ENCODE results near the gene LCE2C. TPM values are rescaled to one million over a fixed set of nuclear protein-coding genes. Genes with fewer than 3 reads are reported as not detected.
"Not testable (repeated sequence)": the region's sequence is repeated elsewhere in the genome, so short reads cannot be mapped to it uniquely, and the experiment has no call there.

LCE2C gene, protein sequence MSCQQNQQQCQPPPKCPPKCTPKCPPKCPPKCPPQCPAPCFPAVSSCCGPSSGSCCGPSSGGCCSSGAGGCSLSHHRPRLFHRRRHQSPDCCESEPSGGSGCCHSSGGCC
- total RNA-seq (2021; ENCODE audit: unreplicated experiment) (not detected), Bru-seq, nascent RNA (not detected), BruChase-seq, experiment 1, labeled RNA remaining after a 2-hour chase (not detected), BruChase-seq, experiment 2, labeled RNA remaining after a 6-hour chase (not detected)
- polyA plus RNA-seq (2012; ENCODE audit: insufficient read length), result not detected
- long read RNA-seq, result 0 reads

DNA sequence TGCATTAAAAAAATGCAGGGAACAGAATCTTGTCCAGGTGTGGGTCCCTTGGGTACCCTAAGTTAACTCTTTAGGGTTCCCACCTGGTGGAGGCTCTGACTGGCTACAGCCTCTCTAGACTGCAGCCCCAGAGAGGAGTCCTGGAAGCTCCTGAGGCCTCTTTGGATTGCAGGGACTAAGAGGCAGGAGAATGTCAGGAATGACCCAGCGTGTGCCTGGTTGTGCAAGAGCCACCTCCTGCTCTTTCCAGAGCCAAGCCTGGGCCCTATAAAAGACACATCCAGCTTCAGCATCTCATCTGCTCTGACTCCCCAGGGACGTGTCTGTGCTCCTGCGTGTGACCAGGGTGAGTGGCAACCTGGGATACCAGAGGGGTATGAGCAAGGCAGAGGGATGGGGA lies at the start of gene LCE2C:
TSS of gene LCE2C (plus strand) at position 297 of the 400 bp plus-strand sequence. CDS start 737 bp downstream, outside the sequence.
- H3K36me3 ChIP-seq (ENCODE audit: control insufficient read depth, insufficient read depth, low read length); ATAC-seq; H3K4me1 ChIP-seq (ENCODE audit: control insufficient read depth, insufficient read depth, low read length); POLR2A ChIA-PET; intact Hi-C loops (cut with micrococcal nuclease; ENCODE audit: unreplicated experiment); DNase-seq (ENCODE audit: low read depth, low spot score); in situ Hi-C loops (cut with HindIII; ENCODE audit: low pct_unique_long_range_greater_than_20kb, low sequenced_read_pairs); H3K9me3 ChIP-seq (ENCODE audit: control insufficient read depth, insufficient read depth, low read depth, low read length); H3K27me3 ChIP-seq (ENCODE audit: control insufficient read depth, insufficient read depth, low read length); H3K27ac ChIP-seq (ENCODE audit: low read length); CTCF ChIA-PET; H3K4me3 ChIP-seq (ENCODE audit: low read depth in 2 of 2, low read length in 2 of 2); BruUV-seq (replicated peaks): not testable (repeated sequence)

DNA sequence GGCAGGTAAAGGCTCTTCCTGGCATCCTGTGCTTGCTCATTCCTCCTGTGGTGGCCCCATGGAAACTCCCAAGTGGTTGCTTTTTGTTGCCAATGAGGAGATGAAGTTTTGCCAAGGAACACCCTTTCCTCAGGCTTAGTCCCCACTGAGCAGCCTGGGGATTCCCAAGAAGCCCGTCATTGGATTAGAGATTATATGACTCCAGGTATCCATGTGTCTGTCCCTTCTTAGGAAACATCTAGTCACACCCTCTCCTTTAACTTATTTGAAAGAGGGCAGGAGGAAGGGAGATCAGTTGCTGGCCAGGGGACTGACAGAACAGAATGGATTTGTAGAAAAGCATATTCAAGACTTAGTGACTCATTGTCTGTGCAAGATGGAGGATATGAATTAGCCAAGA lies 48.3 kb upstream of the LCE2C start:
- ATAC-seq (no peak), DNase-seq (ENCODE audit: low read depth, low spot score) (no peak)
- TF ChIP-seq POLR2AphosphoS5 (IDR thresholded peaks at IDR 0.05; ENCODE audit: low read depth, low read length) (no peak), SIN3A (IDR thresholded peaks at IDR 0.05; ENCODE audit: borderline replicate concordance, insufficient read depth, low read depth, low read length) (no peak), TCF7L2 (IDR thresholded peaks at IDR 0.05; ENCODE audit: low read depth, low read length) (no peak)
- TF ChIP-seq, protein P1, sequence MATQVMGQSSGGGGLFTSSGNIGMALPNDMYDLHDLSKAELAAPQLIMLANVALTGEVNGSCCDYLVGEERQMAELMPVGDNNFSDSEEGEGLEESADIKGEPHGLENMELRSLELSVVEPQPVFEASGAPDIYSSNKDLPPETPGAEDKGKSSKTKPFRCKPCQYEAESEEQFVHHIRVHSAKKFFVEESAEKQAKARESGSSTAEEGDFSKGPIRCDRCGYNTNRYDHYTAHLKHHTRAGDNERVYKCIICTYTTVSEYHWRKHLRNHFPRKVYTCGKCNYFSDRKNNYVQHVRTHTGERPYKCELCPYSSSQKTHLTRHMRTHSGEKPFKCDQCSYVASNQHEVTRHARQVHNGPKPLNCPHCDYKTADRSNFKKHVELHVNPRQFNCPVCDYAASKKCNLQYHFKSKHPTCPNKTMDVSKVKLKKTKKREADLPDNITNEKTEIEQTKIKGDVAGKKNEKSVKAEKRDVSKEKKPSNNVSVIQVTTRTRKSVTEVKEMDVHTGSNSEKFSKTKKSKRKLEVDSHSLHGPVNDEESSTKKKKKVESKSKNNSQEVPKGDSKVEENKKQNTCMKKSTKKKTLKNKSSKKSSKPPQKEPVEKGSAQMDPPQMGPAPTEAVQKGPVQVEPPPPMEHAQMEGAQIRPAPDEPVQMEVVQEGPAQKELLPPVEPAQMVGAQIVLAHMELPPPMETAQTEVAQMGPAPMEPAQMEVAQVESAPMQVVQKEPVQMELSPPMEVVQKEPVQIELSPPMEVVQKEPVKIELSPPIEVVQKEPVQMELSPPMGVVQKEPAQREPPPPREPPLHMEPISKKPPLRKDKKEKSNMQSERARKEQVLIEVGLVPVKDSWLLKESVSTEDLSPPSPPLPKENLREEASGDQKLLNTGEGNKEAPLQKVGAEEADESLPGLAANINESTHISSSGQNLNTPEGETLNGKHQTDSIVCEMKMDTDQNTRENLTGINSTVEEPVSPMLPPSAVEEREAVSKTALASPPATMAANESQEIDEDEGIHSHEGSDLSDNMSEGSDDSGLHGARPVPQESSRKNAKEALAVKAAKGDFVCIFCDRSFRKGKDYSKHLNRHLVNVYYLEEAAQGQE (IDR thresholded peaks at IDR 0.05; ENCODE audit: insufficient read depth in 1 of 2, low read depth in 2 of 2, low read length in 1 of 2), result no peak
- TF ChIP-seq, protein P2, sequence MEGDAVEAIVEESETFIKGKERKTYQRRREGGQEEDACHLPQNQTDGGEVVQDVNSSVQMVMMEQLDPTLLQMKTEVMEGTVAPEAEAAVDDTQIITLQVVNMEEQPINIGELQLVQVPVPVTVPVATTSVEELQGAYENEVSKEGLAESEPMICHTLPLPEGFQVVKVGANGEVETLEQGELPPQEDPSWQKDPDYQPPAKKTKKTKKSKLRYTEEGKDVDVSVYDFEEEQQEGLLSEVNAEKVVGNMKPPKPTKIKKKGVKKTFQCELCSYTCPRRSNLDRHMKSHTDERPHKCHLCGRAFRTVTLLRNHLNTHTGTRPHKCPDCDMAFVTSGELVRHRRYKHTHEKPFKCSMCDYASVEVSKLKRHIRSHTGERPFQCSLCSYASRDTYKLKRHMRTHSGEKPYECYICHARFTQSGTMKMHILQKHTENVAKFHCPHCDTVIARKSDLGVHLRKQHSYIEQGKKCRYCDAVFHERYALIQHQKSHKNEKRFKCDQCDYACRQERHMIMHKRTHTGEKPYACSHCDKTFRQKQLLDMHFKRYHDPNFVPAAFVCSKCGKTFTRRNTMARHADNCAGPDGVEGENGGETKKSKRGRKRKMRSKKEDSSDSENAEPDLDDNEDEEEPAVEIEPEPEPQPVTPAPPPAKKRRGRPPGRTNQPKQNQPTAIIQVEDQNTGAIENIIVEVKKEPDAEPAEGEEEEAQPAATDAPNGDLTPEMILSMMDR (IDR thresholded peaks at IDR 0.05), result no peak
- H3K36me3 ChIP-seq (ENCODE audit: control insufficient read depth, insufficient read depth, low read length), result no peaks in the 10 kb centered on the region
- H3K9me3 ChIP-seq (ENCODE audit: control insufficient read depth, insufficient read depth, low read depth, low read length), result no peaks in the 10 kb centered on the region
- H3K4me1 ChIP-seq (ENCODE audit: control insufficient read depth, insufficient read depth, low read length), result no peaks in the 10 kb centered on the region
- ChIA-PET CTCF (no interaction called here), POLR2A (no interaction called here)
- in situ Hi-C loops (cut with HindIII; ENCODE audit: low pct_unique_long_range_greater_than_20kb, low sequenced_read_pairs), result no loop called here
- no peak overlapping the region for H3K27ac ChIP-seq (ENCODE audit: low read length)
- intact Hi-C loops (cut with micrococcal nuclease; ENCODE audit: unreplicated experiment), result no loop called here
- no peak overlapping the region for H3K4me3 ChIP-seq (ENCODE audit: low read depth in 2 of 2, low read length in 2 of 2)
- no peaks in the 10 kb centered on the region for H3K27me3 ChIP-seq (ENCODE audit: control insufficient read depth, insufficient read depth, low read length)
- no TSS peak for BruUV-seq (replicated peaks)

DNA sequence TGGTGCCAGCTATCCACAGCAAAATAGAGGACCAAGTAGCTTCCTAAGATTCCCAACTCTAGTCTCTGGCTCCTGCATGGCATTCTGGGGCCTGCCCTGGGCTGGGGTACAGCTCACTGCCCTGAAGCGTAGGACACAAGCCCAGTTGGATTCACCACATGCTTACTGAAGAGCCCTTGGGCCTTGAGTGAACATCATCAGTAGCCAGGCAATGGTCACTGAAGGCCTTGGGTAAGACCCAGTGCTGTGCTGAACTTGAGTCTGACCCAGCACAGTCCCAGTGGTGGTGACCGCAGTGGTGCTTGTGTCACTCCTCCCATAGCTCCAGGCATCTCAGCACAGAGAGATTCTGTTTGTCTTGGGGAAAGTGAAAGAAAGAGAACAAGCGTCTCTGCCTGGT lies 44.5 kb upstream of the LCE2C start:
- TF ChIP-seq, protein P1 (IDR thresholded peaks at IDR 0.05; ENCODE audit: insufficient read depth in 1 of 2, low read depth in 2 of 2, low read length in 1 of 2), result no peak
- TF ChIP-seq POLR2AphosphoS5 (IDR thresholded peaks at IDR 0.05; ENCODE audit: low read depth, low read length), result no peak
- TF ChIP-seq, protein P2 (IDR thresholded peaks at IDR 0.05), result no peak
- ChIA-PET POLR2A (no interaction called here), CTCF (no interaction called here)
- Histone ChIP-seq H3K27me3 (ENCODE audit: control insufficient read depth, insufficient read depth, low read length) (no peaks in the 10 kb centered on the region), H3K9me3 (ENCODE audit: control insufficient read depth, insufficient read depth, low read depth, low read length) (no peaks in the 10 kb centered on the region), H3K27ac (ENCODE audit: low read length) (no peak overlapping the region), H3K4me3 (ENCODE audit: low read depth in 2 of 2, low read length in 2 of 2) (no peak overlapping the region), H3K4me1 (ENCODE audit: control insufficient read depth, insufficient read depth, low read length) (no peaks in the 10 kb centered on the region), H3K36me3 (ENCODE audit: control insufficient read depth, insufficient read depth, low read length) (no peaks in the 10 kb centered on the region)
- in situ Hi-C loops (cut with HindIII; ENCODE audit: low pct_unique_long_range_greater_than_20kb, low sequenced_read_pairs), result no loop called here
- DNase-seq (ENCODE audit: low read depth, low spot score), result no peak
- ATAC-seq, result no peak
- intact Hi-C loops (cut with micrococcal nuclease; ENCODE audit: unreplicated experiment), result no loop called here
- BruUV-seq (replicated peaks), result no TSS peak

Measured in Panc1 (cell line).